CD14-positive monocyte (primary cell): ENCODE results near the gene FTH1. TPM values are rescaled to one million over a fixed set of nuclear protein-coding genes. Genes with fewer than 3 reads are reported as not detected.

Experiments used
- DNase-seq, 3 donors: peaks; one replicate each; pipeline ENCODE4 v3.0.0-alpha.2; 2011 to 2022
- H2AFZ ChIP-seq: 2 replicates; pipeline ENCODE4 v1.6.0; 2012; ENCODE audit warnings: mild to moderate bottlenecking, low read depth, low read length, inconsistent platforms; ENCODE audit not compliant: insufficient read depth, poor library complexity, severe bottlenecking
- H3K27ac ChIP-seq, 2 donors: 1 replicate in 1 of 2; 2 replicates in 1 of 2; pipeline ENCODE4 v1.5.1; 2012 to 2013; ENCODE audit warnings: low read length in 2 of 2, control low read depth in 1 of 2, inconsistent platforms in 1 of 2, low read depth in 1 of 2, mild to moderate bottlenecking in 1 of 2
- H3K27me3 ChIP-seq, 2 donors: one replicate each; pipeline versions ENCODE4 v1.6.0 to v1.6.1; 2011 to 2013; ENCODE audit warnings: low read length in 2 of 2; ENCODE audit not compliant: control insufficient read depth in 2 of 2, insufficient read depth in 2 of 2
- H3K36me3 ChIP-seq, 2 donors: replicated peaks in 1 of 2; 1 replicate in 1 of 2; 2 replicates in 1 of 2; pipeline versions ENCODE4 v1.5.1 to v1.6.1; 2012 to 2013; ENCODE audit warnings: low read length in 2 of 2, control low read depth in 1 of 2, inconsistent platforms in 1 of 2, mild to moderate bottlenecking in 1 of 2; ENCODE audit not compliant: insufficient read depth in 2 of 2, control insufficient read depth in 1 of 2
- H3K4me1 ChIP-seq, 2 donors: 1 replicate in 1 of 2; 2 replicates in 1 of 2; pipeline versions ENCODE4 v1.5.1 to v1.6.1; 2012 to 2013; ENCODE audit warnings: low read length in 2 of 2, control low read depth in 1 of 2, inconsistent platforms in 1 of 2, mild to moderate bottlenecking in 1 of 2, moderate library complexity in 1 of 2; ENCODE audit not compliant: insufficient read depth in 2 of 2, control insufficient read depth in 1 of 2
- H3K4me2 ChIP-seq: replicated peaks from 2 replicates; pipeline ENCODE3; 2012; ENCODE audit warnings: low read length, moderate library complexity, mild to moderate bottlenecking; ENCODE audit not compliant: poor library complexity, severe bottlenecking; ENCODE audit errors: extremely low read depth
- H3K4me3 ChIP-seq, 3 experiments: fragments of 200-600 bp in 1 of 3; sonication (generic) in 1 of 3; replicated peaks in 1 of 3; 1 replicate in 2 of 3; 2 replicates in 1 of 3; pipeline ENCODE4 v1.5.1; 2011 to 2013; ENCODE audit warnings: low read length in 3 of 3, mild to moderate bottlenecking in 3 of 3, control low read depth in 2 of 3, low read depth in 2 of 3, inconsistent platforms in 1 of 3, moderate library complexity in 1 of 3
- H3K79me2 ChIP-seq: 2 replicates; pipeline ENCODE4 v1.6.0; 2012; ENCODE audit warnings: mild to moderate bottlenecking, control low read depth, inconsistent platforms, low read length, moderate library complexity; ENCODE audit not compliant: insufficient read depth
- H3K9ac ChIP-seq: 2 replicates; pipeline ENCODE4 v1.6.0; 2017; ENCODE audit warnings: low read length, mild to moderate bottlenecking; ENCODE audit not compliant: insufficient read depth, poor library complexity, severe bottlenecking
- H3K9me3 ChIP-seq, 2 donors: replicated peaks in 1 of 2; 1 replicate in 1 of 2; 2 replicates in 1 of 2; pipeline versions ENCODE4 v1.5.1 to v1.6.1; 2012 to 2013; ENCODE audit warnings: low read length in 2 of 2, control low read depth in 1 of 2; ENCODE audit not compliant: control insufficient read depth in 1 of 2, insufficient read depth in 1 of 2
- H4K20me1 ChIP-seq: 2 replicates; pipeline ENCODE4 v1.6.0; 2012; ENCODE audit warnings: mild to moderate bottlenecking, low read length, control low read depth, moderate library complexity; ENCODE audit not compliant: insufficient read depth
- H3K27ac Mint-ChIP-seq, 7 donors: one replicate each; pipeline ENCODE4 v1.8.0; 2020; ENCODE audit warnings: mild to moderate bottlenecking in 7 of 7, mixed read lengths in 7 of 7, moderate library complexity in 6 of 7, inconsistent platforms in 2 of 7
- H3K27me3 Mint-ChIP-seq, 3 donors: one replicate each; pipeline ENCODE4 v1.8.0; 2021 to 2022; ENCODE audit warnings: low read depth in 3 of 3, mild to moderate bottlenecking in 3 of 3, mixed read lengths in 3 of 3, moderate library complexity in 3 of 3, inconsistent platforms in 1 of 3
- H3K36me3 Mint-ChIP-seq, 2 donors: one replicate each; pipeline ENCODE4 v1.8.0; 2020; ENCODE audit warnings: mixed read lengths in 2 of 2, inconsistent platforms in 1 of 2, mild to moderate bottlenecking in 1 of 2
- H3K4me1 Mint-ChIP-seq: one replicate; pipeline ENCODE4 v1.8.0; 2020; ENCODE audit warnings: mild to moderate bottlenecking, mixed read lengths
- H3K4me3 Mint-ChIP-seq, 2 donors: one replicate each; pipeline ENCODE4 v1.8.0; 2020; ENCODE audit warnings: mild to moderate bottlenecking in 2 of 2, mixed read lengths in 2 of 2, moderate library complexity in 1 of 2
- H3K9me3 Mint-ChIP-seq, 7 donors: one replicate each; pipeline ENCODE4 v1.8.0; 2020 to 2022; ENCODE audit warnings: mixed read lengths in 7 of 7, mild to moderate bottlenecking in 6 of 7, moderate library complexity in 6 of 7, inconsistent platforms in 2 of 7
- WGBS: methylation state at CpG from one replicate; pipeline ENCODE4 v1.1.5; 2013; ENCODE audit warnings: missing lambda C conversion rate; ENCODE audit not compliant: insufficient coverage; 5-methylcytosine and 5-hydroxymethylcytosine counted together
- intact Hi-C, 2 donors: fragments of 100-400 bp; cut with micrococcal nuclease; formaldehyde crosslinking; loops; one replicate each; pipeline versions ENCODE4 v1.15.0 to v1.15.1; 2023
- polyA plus RNA-seq, 3 donors: library from polyadenylated mRNA; depleted of rRNA in 1 of 3; unstranded in 2 of 3; stranded (reverse) in 1 of 3; fragments of 300-500 nt in 2 of 3; fragments of >200 nt in 1 of 3; fragmentation: Illumina TruSeq in 2 of 3; gene quantifications; 1 replicate in 2 of 3; 2 replicates in 1 of 3; pipeline ENCODE4 v1.2.3, GENCODE V29; 2012 to 2021
- TF ChIP-seq, protein P1 (sequence below): fragments of 200-600 bp; IDR thresholded peaks from one replicate; pipeline ENCODE4 v1.8.0; 2022; ENCODE audit warnings: antibody characterized with exemption, mild to moderate bottlenecking

The FTH1 gene
- polyA plus RNA-seq, 3 donors: 8,968 to 15,394 (median 11,239) TPM

DNA sequence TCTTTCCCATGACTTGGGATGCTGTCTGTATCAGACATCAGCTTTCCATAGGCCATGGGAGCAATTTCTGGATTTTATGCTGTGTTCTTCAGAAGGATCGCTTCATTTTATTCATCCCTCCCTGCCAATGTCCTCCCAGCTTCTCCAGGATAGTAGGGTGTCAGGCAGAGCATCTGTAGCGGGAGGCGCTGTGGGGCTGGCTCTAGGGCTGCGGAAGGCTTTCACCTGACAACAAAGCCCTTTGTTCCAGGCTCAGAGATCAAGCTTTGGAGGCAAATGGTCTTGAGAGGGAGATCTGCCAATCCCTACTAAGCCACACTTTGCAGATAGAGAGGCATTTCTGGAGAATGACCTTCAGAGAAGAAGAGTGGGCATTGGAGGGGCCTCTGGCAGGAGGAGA is 29.5 kb upstream of the FTH1 start:
- Histone ChIP-seq H3K36me3 (no peaks in the 10 kb centered on the region), H4K20me1 (no peaks in the 10 kb centered on the region), H3K9ac (no peak overlapping the region), H3K79me2 (no peaks in the 10 kb centered on the region), H3K9me3 (peaks cover 9 to 16% of the 10 kb centered on the region in 2 donors), H2AFZ (no peak overlapping the region), H3K4me3 (no peak overlapping the region), H3K27me3 (no peaks in the 10 kb centered on the region), H3K27ac (no peak overlapping the region), H3K4me1 (no peaks in the 10 kb centered on the region), H3K4me2 (no peak overlapping the region)
- no CpG with 5 or more reads among the region's 4 CpGs for WGBS
- TF ChIP-seq, protein P1, sequence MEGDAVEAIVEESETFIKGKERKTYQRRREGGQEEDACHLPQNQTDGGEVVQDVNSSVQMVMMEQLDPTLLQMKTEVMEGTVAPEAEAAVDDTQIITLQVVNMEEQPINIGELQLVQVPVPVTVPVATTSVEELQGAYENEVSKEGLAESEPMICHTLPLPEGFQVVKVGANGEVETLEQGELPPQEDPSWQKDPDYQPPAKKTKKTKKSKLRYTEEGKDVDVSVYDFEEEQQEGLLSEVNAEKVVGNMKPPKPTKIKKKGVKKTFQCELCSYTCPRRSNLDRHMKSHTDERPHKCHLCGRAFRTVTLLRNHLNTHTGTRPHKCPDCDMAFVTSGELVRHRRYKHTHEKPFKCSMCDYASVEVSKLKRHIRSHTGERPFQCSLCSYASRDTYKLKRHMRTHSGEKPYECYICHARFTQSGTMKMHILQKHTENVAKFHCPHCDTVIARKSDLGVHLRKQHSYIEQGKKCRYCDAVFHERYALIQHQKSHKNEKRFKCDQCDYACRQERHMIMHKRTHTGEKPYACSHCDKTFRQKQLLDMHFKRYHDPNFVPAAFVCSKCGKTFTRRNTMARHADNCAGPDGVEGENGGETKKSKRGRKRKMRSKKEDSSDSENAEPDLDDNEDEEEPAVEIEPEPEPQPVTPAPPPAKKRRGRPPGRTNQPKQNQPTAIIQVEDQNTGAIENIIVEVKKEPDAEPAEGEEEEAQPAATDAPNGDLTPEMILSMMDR: no peak
- Mint-ChIP-seq H3K27ac (no peak overlapping the region), H3K4me1 (no peaks in the 10 kb centered on the region), H3K4me3 (no peak overlapping the region), H3K36me3 (peaks cover 3 to 14% of the 10 kb centered on the region in 2 donors), H3K9me3 (peaks cover 12 to 25% (median 20%) of the 10 kb centered on the region in 7 donors), H3K27me3 (peaks cover 0 to 5% (median 0%) of the 10 kb centered on the region in 3 donors)
- intact Hi-C loops: no loop called here
- no peak for DNase-seq

DNA sequence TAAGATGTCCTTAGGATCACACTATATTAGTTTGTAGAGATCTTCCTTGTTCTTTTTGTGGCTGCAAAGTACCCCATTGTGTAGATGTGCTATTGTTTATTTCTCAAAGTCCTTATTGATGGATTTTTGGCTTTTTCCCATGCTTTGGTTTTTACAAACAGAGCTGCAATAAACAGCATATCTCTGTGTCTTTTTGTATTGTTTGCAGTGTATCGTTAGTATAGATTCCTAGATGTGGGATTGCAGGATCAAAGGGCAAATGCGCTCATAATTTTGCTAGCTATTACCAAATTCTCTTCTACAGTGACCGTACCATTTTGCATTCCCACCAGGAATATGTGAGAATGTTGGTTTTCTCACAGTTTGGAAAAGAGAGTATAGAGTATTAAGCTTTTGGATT is 27.5 kb upstream of the FTH1 start:
- Histone ChIP-seq H3K36me3 (no peaks in the 10 kb centered on the region), H3K9ac (no peak overlapping the region), H2AFZ (no peak overlapping the region), H3K4me3 (no peak overlapping the region), H3K27ac (no peak overlapping the region), H4K20me1 (no peaks in the 10 kb centered on the region), H3K27me3 (no peaks in the 10 kb centered on the region), H3K79me2 (no peaks in the 10 kb centered on the region), H3K9me3 (peaks cover 9 to 14% of the 10 kb centered on the region in 2 donors), H3K4me2 (no peak overlapping the region), H3K4me1 (no peaks in the 10 kb centered on the region)
- no peaks in the 10 kb centered on the region for H3K4me1 Mint-ChIP-seq
- H3K36me3 Mint-ChIP-seq: peaks cover 3 to 14% of the 10 kb centered on the region in 2 donors
- H3K27ac Mint-ChIP-seq: no peak overlapping the region
- no peak for DNase-seq
- H3K27me3 Mint-ChIP-seq: peaks cover 0 to 6% (median 3%) of the 10 kb centered on the region in 3 donors
- no CpG with 5 or more reads among the region's 3 CpGs for WGBS
- intact Hi-C loops: no loop called here
- H3K4me3 Mint-ChIP-seq: no peak overlapping the region
- TF ChIP-seq, protein P1: no peak
- H3K9me3 Mint-ChIP-seq: peaks cover 12 to 23% (median 17%) of the 10 kb centered on the region in 7 donors
